Fibroblast of the conjunctiva (primary cell): ENCODE data around the gene SLC1A7.

Experiments
- DNase-seq: peaks from one replicate; pipeline ENCODE4 v3.0.0-alpha.2; 2010; ENCODE audit warnings: low read depth

SLC1A7 gene

DNA sequence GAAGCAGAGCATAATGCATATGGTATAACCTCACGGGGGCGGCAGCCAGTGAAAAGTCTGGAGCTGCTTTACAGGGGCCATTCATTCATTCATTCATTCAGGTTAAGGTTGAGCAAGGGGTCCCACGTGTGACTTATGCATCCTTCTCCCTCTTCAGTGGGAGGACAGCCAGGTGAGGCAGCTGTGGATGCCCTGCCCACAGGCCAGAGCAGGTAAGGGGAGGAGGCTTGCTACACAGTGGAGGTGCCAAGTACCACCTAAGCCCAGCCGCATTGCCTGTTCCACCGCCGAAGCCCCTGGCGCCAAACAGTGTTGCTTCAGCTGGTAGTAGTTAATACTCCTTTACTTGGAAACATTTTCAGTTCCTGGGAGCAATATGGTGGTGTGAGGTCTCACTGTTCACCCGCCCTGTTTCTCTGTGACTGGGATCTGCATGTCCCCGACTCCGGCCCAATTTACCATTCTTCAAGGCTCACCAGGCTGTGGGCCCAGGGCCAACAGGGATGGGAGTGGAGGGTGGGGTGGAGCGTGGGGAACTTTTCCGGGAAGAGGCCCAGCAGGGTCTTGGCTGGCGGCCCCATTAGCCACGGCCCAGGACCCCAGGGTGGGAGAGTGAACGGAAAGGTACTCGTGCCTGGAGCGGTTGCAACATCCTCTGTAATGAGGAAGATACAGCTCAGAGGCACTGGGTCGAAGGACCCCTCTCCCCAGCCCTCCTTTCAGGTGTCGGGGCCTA lies 81.1 kb downstream of the SLC1A7 start:
- DNase-seq, result peak; percentile 26

DNA sequence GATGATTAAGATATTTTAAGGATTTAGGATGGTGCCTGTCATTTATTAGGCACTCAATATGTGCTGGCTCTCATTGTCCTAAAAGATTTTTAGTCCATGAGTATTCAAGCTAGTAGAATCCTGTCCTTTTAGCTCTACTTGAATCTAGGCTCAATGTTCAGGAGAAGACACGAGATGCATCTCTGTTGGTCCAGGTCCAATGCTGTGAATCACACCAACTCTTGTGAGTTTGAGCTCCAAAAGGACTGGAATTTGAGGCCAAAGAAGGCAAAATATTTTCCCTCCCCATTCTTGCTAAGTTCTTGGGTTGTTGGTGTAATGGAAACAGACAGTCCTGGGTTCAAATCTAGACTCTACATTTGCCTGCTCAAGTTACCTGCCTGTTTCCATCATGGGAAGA lies 81.9 kb downstream of the SLC1A7 start:
- DNase-seq, result peak; percentile 51

DNA sequence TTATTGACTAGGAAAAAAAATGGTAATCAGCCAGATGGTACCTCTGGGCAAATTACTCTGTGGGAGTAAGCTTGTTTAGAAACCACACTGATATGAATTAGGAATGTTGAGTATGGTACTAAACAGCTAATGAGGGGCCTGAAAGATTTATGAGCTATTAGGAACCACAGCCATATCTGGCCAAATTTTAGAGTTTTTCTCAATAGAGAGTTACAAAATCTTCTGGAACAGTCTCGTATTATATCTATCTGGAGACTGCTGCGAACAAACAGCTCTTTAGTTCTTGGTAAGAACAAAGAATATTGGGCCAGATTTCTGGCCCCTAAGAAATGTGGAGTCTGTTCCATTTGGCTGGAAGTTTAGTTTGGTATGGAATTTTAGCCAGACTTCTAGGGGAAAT lies 85.3 kb downstream of the SLC1A7 start:
- no peak for DNase-seq

DNA sequence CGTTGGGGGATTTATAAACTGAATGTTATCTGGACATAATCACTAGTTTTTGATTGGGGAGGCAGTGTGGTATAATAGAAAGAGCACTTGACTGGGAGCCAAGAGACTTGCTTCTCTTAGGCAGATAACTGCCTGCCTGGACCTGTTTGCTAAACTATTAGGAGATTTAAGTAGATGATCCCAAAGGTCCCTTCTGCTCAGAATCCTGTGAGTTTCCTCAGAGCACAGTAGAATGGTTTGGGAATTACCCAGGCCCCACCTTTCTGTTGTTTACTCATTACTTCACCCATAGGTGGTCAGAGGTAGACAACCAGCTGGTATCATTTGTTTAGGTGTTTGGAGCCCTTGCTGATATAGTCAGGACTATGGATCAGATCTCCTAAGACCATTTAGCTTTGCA lies 90.8 kb downstream of the SLC1A7 start:
- DNase-seq, result no peak

DNA sequence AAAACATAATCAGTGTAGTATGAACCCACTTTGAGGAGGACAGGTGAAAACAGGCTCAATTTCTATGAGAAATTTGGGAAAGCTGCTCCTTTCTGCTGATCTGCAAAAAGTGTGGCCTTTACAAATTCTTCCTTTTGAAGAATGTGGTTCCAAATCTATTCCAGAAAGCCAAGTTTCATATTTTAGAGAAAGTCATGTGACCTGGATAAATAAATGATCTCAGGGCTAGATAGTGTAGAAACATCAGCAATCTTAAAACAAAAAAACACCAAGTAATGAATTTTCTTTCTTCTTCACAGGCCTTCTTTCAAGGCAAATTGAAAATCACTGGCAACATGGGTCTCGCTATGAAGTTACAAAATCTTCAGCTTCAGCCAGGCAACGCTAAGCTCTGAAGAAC lies 92.1 kb downstream of the SLC1A7 start:
- no peak for DNase-seq

DNA sequence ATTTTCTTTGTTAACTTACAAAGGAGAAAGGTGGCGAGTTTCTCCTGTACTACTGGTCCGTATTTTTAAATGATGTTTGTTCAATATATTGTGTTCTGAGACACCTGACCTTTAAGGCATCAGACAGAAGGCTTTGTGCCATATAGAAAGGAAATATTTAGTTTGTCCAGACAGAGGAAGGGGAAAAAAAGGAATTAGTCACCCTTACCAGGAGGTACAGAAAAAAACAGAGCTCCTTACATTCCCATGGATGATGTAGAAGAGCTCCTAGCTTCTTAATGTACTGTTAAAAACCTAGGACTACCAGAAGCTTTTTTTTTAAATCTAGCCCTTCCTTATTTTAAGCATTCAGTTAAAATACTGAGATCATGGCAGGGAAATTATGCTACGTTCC lies 92.9 kb downstream of the SLC1A7 start:
- DNase-seq, result no peak

DNA sequence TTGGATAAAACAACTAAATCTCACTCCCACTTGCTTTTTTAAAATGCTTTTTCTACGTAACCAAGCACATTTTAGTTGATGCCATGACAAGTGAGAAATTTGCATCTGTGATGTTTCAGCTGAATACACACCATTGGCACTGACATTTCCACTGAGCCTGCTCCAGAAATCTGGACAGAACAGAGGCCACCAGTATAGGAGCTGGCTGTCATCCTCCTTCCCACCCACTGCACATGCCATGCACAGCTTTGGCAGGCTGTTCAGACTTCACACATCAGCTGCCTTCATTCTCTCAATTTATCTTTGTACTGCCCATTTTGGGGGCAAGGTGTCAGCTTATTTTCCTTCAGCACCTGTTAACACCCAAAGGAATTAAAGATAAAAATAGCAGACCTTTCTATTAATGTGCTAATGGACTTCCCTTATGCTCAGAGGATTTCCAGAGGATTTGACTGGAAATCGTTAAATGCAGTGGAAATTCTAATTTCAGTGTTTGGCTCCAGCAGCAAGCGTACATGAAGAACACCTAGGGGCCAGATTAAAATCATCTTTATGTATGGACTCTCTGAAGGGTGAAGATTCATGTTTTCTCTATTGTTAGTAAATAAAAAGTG lies 93.4 kb downstream of the SLC1A7 start:
- no peak for DNase-seq

DNA sequence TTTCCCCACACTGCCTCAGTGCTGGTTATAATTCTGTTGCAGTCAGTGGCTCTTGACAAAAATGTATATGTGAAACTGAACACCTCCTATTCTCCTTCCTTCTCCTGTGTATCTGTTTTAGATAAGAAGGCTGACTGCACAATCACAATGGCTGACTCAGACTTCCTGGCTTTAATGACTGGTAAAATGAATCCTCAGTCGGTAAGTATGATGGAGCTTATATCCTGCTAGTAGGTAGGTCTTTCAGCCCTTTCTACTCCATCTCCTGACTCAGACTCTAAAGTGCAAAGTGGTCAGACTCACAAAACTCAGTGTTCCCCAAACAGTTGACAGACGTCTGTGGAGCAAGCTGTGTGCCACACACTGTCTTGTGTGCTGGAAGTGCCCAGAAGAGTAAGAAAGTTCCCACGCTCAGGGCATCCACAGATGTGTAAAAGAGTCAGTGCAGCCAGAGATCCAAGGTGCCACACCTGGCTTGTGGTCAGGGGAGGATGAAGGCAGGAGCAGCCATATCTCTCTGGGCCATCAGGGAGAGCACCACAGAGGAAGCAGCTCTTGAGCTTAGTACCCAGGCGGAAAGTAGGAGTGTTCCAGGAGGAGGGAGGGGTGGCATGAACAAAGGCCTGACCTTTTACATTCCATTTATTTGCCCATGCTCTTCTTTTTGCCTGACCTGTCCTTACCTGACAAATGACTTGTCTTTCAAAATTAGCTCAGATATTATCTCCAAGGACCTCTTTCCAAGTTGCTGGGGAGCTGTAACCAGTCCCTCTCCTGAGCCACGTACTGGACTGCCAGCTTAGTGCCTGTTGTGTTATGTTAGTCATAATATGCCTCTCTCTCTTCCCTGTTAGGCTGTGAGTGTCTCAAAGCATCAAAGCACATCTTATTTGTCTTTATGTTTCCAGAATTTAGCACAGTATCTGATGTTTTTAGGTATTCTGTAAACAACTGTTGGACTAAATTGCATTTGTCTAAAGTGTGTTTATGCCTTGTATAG lies 94.4 kb downstream of the SLC1A7 start:
- DNase-seq, result no peak

DNA sequence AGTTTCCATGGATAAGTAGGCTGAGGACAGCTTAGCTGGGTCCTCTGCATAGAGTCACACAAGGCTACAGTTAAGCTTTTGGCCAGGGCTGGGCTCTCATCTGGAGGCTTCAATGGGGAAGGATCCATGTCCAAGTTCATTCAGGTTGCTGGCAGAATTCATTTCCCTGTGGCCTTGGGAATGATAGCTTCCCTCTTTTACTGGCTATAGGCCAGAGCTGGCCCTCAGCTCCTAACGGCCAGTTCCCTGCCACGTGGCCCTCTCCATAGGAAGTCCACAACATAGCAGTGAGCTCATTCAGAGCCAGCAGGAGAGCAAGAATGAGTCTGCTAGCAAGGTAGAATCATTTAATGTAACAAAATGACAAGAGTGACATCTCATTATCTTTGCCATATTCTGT lies 95.5 kb downstream of the SLC1A7 start:
- DNase-seq, result no peak

DNA sequence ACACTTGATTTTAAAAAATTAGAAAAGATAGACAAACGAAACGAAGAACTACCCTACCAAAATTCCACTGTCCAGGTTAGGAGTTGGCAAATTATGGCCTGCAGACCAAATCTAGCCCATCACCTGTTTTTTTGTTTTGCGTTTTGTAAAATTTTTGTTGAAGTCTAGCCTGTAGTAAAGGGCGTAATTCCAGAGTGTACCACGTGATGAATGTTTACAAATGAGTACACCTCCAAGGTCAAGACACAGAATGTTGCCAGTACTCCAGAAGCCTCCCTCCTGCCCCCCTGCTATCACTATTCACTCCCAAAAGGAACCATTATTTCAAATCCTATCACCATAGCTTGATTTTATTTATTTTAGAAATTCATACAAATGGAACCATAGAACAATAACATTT lies 97.5 kb downstream of the SLC1A7 start:
- no peak for DNase-seq

DNA sequence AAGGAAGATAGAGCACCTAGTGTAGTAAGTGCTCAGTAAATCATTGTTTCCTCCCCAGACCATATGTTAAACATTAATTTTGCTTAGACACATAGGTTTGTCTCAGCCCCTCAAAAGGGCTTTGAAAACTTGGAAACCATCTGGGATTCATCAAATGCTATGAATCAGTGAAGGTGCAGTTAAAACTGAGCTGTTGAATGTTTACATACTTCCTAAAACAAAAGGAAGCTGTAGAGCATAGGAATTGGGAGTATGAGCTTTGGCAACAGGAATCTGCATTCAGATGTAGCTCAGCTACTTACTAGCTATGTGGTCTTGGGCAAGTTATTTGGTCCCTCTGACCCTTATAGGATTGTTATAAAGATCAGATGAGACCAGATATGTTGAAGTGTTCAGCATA lies 99.2 kb downstream of the SLC1A7 start:
- peak; percentile 65 for DNase-seq

DNA sequence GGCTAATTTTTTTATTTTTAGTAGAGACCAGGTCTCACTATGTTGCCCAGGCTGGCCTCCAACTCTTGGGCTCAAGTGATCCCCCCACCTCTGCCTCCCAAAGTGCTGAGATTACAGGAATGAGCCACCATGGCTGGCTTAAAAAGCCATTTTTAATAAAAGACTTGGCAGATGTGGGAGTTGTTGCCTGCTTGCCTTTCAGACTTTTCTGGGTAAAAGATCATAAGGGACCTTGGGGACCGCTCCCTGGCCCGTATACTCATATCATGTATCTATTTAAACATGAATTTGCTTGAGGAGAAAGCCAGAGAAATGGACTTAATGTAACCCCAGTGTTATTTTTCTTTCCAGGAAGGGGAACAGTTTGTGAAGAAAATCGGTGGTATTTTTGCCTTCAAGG lies 103.9 kb downstream of the SLC1A7 start:
- DNase-seq, result no peak
